Activated CD4-positive, alpha-beta T cell treated with anti-CD3 and anti-CD28 coated beads, Interleukin-2, Interleukin-4, amounts not matched to agents 100 ng/mL and 50 ng/mL, durations not matched to agents 16 hours and 8 hours (primary cell): Measurements from ENCODE around the gene NUDT6.

Source experiments
- DNase-seq: peaks from one replicate; pipeline ENCODE4 v3.0.0-alpha.2; 2020; ENCODE audit warnings: low spot score

Gene NUDT6

DNA sequence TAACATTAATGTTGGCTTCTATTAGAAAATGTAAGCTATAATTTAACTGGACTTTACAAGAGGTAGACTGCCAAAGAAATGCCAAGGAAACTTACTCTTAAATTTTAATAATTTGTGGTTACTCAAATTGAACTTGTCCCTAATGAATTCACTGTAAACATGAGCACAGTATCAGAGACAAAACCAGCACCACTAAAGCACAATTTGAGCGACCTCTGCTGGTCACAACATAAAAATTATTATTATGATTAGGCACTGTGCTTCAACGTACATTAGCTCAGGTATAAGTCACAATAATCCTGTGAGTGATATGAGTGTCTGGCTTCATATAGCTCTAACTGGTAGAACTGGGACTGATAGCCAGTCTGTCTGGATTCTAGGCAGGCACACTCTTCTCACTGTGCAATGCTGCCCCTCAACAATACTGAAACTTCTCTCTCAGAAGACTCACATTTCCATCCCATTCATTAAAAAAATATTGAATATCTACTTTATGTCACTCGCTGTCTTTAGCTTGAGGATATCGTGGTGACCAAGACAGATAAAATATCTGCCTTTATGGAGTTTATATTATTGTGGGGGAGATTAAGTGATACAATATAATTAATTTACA is 8.0 kb downstream of the NUDT6 start:
- DNase-seq = peak; percentile 50

DNA sequence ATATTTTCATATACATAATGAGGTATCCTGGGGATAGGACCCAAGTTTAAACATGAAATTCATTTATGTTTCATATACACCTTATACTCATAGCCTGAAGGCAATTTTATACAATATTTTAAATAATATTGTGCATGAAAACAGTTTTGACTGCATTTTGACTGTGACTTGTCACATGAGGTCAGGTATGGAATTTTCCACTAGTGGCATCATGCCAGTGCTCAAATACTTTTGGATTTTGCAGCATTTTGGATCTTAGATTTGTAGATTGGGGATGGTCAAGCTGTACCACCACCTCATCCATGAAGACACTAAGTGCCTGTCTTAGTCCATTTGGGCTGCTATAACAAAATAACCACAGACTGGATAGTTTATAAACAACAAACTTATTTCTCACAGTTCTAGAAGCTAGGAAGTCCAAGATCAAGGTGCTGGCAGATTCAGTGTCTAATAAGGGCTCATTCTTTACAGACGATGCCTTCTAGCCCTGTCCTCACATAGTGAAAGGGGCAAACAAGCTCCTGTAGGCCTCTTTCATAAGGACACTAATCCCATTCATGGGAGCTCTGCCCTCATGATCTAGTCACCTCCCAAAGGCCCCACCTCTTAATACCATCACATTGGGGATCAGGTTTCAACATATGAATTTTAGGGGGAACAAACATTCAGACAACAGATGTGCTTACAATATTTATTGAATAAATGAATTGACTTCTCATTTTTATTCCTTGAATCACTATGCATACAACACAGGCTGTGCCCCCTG is 9.4 kb downstream of the NUDT6 start:
- DNase-seq = no peak

DNA sequence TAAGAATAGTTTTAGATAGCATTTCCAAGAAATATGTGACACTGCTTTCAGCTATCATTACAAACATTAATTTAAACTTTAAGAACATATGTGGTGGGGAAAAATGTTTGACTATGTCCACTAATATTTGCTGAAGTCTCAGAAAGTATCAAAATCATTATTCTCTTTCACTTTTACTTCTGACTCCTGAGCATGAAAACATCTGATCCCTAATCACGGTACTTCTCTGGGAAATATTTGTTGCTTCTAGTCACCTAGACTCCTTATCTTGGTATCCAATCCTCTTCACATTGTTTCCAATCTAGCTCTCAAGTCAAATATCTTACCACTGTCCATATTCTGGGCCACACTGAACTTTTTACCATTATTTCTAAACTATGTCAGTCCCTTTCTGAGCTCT is 10.8 kb downstream of the NUDT6 start:
- DNase-seq = no peak

DNA sequence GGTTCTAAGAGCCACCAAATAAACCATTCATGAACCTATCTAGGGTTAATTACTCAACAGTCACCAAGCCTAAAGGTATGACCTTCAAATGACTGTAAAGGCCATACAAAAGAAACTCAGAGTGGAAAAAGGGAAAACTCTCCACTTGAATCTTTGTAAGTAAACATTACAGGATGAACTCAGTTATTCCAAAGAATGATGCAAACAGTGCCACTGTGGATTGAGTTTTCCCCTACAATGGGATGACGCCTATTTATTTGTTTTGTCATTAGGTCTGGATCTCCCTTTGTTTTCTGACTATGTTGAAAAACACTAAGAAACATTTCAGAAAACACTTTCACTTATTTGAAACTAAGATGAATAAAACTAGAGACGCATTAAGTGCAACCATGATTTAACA is 12.7 kb downstream of the NUDT6 start:
- DNase-seq = no peak

DNA sequence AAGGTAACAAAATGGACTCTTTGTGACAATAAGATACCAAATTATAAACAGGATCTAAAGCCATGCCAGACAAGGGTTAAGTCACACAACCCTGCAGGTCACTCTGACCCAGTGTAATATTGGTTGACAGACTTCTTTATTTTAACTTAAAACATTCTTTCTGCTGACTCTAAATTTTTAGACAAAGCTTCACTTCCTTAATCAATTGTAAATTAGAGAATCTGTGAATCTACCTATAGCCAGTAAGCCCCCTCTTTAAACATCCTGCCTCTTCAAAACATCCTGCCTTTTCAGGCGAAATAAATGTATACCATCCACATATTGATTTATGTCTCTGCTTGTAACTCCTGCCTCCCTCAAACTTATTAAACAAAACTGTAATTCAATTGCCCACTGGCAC is 14.2 kb downstream of the NUDT6 start:
- DNase-seq = no peak

DNA sequence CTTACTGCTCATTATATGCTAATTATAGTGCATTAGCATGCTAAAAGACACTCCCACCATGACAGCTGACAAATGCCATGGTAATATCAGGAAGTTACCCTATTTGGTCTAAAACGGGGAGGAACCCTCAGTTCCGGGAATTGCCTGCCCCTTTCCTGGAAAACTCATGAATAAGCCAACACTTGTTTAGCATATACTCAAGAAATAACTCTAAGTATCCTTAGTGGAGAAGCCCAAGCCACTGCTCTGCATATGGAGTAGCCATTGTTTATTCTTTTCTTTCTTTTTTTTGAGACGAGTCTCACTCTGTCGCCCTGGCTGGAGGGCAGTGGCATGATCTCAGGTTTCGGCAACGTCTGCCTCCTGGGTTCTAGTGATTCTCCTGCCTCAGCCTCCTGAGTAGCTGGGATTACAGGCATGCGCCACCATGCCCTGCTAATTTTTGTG is 15.5 kb downstream of the NUDT6 start:
- DNase-seq = no peak

DNA sequence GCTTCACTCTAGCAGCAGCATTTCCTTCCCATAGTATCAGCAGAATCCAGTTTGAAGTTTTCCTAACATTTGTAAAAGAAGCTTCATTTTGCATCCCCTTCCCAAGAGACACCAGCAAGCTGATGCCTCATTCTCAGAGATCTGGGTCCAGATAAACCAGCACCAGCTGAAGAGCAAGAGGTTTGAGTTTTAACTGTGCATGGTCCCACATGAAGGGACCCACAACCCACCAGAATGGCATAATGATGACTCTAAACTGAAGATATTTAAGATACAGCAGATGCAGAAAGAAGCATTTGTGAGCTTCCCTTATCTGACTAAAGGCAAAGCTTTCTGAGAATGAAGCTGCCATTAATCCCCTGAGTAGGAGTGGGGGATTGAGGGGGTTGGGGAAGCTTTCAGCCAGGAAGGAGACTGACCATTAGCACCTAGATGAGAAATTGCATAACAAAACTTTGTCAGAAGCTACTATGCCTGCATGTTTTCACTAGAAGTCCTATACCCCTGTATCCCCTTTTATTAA is 18.6 kb downstream of the NUDT6 start:
- no peak for DNase-seq

DNA sequence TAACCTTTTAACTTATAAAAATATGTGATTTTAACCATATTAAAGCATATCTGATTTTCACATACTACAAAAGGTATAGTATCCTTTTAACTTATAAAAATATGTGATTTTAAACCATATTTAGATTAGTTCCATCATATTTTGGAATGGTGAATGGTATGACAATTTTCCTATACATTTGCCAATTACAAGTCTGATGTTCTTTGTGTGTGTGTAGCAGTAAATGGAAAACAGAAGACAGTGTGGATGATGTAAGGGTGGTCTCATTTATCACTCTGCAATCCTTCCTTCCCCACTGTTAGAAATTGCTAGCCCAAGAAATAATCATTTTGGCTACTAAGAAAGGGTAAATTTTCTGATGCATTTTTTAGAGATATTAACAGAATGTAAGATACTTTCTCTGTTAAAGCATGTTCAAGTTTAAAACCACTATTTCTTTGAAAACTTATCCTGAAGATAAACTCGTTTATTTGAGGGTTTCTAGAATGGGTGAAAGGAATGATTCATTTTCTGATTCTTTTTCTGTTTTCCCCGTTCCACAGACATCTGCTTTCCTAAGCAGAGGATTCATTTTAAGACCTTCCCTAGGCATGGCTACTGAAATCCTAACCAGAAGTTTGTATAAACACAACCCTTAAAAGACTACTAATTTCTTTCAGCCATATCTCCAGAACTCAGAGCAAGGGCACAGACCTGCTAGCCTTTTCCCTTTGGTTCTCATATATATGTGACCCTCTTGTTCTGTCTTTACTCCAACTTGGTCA is 21.0 kb downstream of the NUDT6 start:
- DNase-seq = no peak

DNA sequence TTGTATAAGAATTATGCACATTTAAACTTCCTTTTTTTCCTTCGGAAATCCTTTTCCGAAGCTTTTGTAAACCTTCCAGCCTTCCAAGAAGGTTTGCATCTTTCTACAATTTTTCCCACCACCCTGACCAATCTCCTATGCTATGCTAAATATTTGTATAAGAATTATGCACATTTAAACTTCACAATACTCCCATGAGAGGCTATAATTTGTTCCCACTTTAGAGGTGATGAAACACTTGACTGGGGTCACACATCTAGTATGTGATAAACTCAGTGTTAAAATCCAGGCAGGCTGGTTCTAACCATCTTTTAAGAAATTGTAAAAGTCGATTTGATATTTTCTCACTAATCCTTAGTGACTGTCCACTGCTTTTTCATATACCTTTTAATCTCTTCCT is 22.1 kb downstream of the NUDT6 start:
- DNase-seq = no peak

DNA sequence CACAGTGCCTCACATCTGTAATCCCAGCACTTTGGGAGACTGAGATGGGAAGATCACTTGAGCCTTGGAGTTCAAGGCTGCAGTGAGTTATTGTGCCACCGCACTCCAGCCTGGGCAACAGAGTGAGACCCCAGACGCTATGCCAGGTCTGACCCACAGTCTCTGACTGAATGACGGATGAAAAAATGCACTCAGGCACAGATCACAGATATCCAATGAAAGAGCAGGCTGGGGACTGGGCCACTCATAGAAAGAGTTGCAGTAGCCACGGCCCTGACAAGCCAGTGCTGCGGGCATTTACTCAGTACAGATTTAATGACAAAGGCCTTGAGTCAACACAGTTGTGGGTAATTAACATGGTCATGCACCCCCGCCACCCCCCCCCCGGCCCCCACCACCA is 22.7 kb downstream of the NUDT6 start:
- no peak for DNase-seq

DNA sequence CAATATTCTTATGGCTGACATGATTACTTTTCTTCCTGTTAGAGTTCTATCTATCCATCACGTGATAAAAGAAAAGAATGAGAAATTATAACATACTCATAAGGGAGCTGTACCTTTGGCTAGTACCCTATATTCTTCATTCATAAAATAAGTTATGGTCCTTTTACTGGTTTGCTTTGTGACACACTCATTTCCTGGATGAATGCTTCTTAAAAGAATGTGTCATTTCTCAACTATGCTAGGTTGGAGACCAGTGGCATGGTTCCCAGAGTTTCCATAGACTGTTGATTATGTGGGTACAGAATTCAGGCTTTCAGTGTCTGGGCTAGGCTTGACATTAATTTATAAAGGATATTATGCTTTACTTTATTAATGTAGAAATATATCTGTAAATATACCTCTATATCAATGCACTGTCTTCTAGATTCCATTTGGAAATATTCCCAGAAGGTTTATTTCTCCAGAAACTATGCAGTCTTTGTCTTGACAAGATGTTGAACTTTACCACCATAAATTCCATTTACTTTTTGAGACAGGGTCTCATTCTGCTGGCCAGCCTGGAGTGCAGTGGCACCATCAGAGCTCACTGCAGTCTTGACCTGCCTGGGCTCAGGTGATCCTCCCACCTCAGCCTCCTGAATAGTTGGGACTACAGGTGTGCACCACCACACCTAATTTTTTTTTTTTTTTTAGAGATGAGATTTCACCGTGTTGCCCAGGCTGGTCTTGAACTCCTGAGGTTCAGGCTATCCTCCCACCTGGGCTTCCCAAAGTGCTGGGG is 23.8 kb downstream of the NUDT6 start:
- DNase-seq = no peak

DNA sequence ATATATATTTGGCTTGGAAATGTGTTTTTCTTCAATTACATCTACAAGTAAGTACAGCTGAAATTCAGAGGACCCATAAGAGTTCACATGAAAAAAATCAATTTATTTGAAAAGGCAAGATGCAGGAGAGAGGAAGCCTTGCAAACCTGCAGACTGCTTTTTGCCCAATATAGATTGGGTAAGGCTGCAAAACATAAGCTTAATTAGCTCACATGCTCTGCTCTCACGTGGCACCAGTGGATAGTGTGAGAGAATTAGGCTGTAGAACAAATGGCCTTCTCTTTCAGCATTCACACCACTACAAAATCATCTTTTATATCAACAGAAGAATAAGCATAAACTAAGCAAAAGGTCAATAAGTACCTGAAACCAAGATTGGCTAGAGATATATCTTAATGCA is 26.1 kb downstream of the NUDT6 start:
- no peak for DNase-seq

DNA sequence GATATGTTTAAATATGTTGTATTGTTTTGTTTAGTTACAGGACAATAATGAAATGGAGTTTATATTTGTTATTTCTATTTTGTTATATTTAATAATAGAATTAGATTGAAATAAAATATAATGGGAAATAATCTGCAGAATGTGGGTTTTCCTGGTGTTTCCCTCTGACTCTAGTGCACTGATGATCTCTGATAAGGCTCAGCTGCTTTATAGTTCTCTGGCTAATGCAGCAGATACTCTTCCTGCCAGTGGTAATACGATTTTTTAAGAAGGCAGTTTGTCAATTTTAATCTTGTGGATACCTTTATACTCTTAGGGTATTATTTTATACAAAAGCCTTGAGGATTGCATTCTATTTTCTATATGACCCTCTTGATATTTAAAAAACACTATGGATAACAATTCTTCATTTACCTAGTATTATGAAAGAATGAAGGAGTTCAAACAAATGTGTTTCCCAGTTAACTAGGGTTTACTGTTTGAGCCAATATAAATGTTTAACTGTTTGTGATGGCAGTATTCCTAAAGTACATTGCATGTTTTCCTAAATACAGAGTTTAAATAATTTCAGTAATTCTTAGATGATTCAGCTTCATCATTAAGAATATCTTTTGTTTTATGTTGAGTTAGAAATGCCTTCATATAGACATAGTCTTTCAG is 26.9 kb downstream of the NUDT6 start:
- DNase-seq = no peak

DNA sequence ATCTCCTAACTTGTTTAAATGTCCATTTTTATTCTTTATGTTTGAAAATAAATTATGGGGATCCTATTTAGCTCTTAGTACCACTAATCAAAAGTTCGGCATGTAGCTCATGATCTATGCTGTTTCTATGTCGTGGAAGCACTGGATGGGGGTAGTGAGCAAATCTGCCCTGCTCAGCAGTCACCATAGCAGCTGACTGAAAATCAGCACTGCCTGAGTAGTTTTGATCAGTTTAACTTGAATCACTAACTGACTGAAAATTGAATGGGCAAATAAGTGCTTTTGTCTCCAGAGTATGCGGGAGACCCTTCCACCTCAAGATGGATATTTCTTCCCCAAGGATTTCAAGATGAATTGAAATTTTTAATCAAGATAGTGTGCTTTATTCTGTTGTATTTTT is 27.6 kb downstream of the NUDT6 start:
- DNase-seq = no peak

DNA sequence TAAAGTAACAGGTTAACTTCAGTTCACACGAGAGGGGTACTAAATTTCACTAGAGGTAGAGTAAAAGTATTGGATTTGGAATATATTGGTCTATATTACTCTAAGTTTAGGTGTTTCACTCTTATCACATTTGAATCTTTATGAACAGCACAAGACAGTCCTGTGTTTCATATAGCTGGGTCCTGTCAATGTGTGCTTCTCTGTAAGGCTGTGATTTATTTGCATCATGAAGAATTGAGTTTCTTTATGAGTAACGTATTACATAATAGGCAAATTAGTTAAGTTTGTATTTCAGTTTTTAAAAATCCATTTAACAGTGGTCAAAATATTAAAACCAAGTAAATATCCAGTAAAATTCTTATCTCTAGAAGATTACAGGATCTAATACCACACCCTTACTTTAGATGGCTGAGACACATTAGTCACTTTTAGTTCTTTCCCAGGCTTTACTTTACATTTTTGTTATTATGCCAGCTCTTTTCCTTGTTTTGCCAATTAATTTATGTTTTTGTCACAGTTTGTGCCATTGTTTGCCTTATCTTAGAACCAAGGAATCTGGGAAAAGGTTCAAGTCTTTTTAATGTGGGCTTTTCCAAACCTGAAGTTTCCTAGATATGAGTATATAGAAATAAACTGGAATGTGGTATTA is 32.1 kb downstream of the NUDT6 start:
- no peak for DNase-seq

DNA sequence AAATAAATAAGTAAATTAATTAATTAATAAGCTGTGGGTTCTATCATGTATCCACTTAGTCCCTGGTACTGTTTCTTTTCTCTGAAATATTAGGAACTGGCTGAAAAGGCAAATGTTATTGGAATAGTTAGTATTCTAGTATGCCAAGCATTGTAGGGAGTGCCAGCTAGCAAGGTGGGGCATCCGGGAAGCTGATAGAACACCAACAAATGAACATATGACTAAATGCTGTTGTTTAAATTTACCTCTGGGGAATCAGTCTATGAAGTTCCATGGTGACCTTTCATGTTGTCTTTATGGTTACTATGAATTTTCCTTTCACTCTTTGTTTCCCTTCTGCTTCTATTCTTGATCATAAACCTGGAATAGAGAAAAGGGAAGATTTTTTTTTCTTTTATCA is 32.7 kb downstream of the NUDT6 start:
- DNase-seq = no peak

DNA sequence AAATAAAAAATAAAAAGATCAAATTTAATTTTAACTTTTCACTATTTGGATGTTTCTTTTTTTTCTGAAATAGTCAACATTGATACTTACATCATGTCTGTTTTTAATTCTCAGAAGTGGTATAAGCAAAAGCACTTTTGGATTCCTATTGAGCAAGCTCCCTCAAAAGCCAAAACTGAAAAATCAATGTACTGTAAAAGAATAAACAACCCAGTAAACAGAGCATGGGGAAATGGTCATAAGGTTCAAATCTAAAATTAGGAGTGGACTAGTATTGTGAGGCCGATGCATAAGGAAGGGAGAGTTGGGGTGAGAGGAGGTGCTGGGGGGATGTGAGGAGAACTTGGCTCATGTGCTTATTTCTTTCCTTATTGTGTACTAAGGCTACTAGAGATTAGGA is 37.9 kb downstream of the NUDT6 start:
- no peak for DNase-seq

DNA sequence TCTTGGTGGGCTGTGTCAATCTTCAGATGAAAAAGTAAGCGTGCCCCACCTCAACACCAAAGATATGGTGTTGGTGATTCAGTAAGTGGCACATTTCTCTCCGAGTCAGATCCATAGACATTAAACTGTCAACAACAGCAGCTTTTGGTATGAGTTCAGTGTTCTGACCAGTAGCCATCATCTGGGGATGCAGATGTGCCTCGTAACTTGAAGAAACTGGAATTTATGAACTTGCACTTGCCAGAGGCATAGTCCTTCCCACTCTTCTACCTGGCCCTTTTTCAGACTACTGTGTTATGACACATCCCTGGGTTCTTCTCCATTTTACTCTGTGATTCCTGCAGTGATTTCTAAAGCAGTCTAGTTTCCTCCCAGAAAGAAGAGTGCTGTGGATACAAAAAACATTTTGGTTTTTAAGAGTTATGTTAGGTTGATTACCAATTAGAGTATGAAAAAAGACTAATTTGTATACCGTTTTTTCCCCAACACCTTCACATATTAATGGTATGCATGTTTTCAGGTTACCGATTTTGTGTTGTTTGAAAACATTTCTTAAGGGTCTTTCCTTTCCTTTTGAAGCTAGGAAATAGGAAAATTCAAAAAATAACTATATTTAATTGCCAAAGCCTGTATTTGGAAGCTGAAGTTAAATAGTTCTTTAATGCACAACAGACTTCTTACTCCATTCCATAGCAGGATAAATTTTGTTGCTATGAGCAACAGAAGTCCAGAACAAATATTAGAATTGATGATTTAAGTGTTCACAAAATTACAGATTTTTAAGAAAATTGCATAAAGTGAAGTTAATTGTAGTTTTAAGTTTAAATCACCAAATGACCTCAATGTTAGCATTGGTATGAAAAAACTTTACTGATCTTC is 39.3 kb downstream of the NUDT6 start:
- DNase-seq = no peak

DNA sequence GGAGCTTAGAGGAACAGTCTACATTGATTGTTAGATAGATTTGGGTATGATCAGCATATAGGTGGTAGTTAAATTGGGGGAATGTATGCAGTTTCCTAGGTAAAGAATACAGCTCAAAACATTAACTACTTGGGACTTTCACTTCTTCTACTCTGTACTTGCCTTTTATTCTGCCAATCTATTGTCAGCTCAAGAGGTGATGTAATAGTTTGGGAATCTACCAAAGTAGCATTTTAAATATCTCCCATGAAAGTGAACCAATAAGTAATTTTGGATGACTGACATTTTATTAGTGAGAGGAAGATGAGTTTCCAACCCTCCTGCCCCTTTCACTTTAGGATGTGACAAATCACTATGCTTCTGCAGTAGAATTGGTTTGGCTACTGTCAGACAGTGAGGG is 43.4 kb downstream of the NUDT6 start:
- no peak for DNase-seq

DNA sequence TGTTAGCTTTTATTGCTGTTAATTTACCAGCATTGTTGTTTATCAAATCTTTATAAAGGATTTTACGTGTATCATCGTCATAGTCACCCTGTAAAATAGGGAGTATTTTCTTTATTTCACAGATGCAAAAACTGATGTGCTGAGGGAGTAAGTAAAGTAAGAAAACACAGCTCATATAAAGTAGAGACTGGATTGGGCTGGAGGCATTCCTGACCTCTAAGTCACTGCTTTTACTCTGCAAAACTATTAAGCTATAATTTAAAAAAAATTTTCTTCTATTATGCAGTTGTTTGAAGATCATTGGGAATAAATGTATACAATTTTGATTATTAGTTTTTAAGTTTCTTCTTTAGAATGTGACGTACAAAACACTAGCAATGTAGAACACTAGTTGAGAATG is 45.9 kb downstream of the NUDT6 start:
- no peak for DNase-seq
